ENCODE data around the gene C12orf56. TPM values are rescaled to one million over a fixed set of nuclear protein-coding genes. Genes with fewer than 3 reads are reported as not detected.
"Not testable (repeated sequence)": the region's sequence is repeated elsewhere in the genome, so short reads cannot be mapped to it uniquely, and the experiment has no call there.

Gene C12orf56
- polyA plus RNA-seq, 3 donors from 2014 or later, result not detected

- peaks cover 5 to 25% (median 16%) of the 10 kb centered on the region in 3 donors for H3K27me3 Mint-ChIP-seq (ENCODE audit: low read depth in 3 of 3)
- no peak for DNase-seq
- no peaks in the 10 kb centered on the region for H3K9me3 Mint-ChIP-seq
- no peaks in the 10 kb centered on the region for H3K36me3 Mint-ChIP-seq
- no peak overlapping the region for H3K27ac Mint-ChIP-seq
- H3K4me1 Mint-ChIP-seq, result peaks cover 15 to 24% of the 10 kb centered on the region in 2 donors
- no peak overlapping the region for H3K4me3 Mint-ChIP-seq
Observed at GRCh38 chr12:64225626-64226025, 164.9 kb downstream of the C12orf56 start.

- peak within 1 kb of the TSS; percentile 92 to 99 (median 97) for H3K4me3 Mint-ChIP-seq
- peaks cover 24 to 48% of the 10 kb centered on the region in 2 donors for H3K4me1 Mint-ChIP-seq
- no peaks in the 10 kb centered on the region for H3K36me3 Mint-ChIP-seq
- H3K27me3 Mint-ChIP-seq (ENCODE audit: low read depth in 3 of 3), result peaks cover 5 to 20% (median 9%) of the 10 kb centered on the region in 3 donors
- H3K9me3 Mint-ChIP-seq, result no peaks in the 10 kb centered on the region
- peak within 1 kb of the TSS; percentile 86 to 99 (median 98) for H3K27ac Mint-ChIP-seq
- peak; percentile 92 to 95 (median 93) for DNase-seq
Observed at GRCh38 chr12:64222009-64222765, 168.4 kb downstream of the C12orf56 start, which contains the start of gene KICS2. TSS of gene KICS2 (minus strand) at chr12:64222296. CDS start at chr12:64222237, 59 bp downstream.

GRCh38 chr12:64221651-64222008 lies 168.9 kb downstream of the C12orf56 start:
- DNase-seq, result no peak
- H3K4me1 Mint-ChIP-seq, result peaks cover 24 to 48% of the 10 kb centered on the region in 2 donors
- peak overlapping the region; percentile 86 to 99 (median 98) for H3K27ac Mint-ChIP-seq
- H3K9me3 Mint-ChIP-seq, result no peaks in the 10 kb centered on the region
- peaks cover 5 to 18% (median 8%) of the 10 kb centered on the region in 3 donors for H3K27me3 Mint-ChIP-seq (ENCODE audit: low read depth in 3 of 3)
- no peaks in the 10 kb centered on the region for H3K36me3 Mint-ChIP-seq
- peak overlapping the region; percentile 92 to 99 (median 97) for H3K4me3 Mint-ChIP-seq

DNA sequence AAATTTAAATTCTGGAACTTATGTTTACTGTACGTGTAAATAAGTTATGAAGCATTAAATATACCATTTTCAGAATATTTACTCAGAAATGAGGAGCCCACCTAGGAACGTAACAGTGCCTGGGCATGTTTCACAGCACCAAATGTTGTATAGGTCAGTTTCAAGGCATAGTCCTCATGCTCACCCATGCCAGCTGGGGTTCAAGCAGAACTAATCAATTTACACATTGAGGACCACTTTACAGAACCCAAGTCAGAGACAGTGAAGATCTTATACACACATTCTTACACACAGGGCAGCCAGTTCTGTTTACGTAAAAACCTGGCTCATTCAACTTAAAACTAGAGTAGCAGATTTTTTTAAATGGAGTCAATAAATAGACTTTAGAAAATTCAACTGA lies 170.5 kb downstream of the C12orf56 start:
- peaks cover 0 to 4% (median 0%) of the 10 kb centered on the region in 3 donors for H3K36me3 Mint-ChIP-seq
- no peak for DNase-seq
- H3K27me3 Mint-ChIP-seq (ENCODE audit: low read depth in 3 of 3), result peaks cover 5 to 20% (median 8%) of the 10 kb centered on the region in 3 donors
- peak overlapping the region in 3 of 5 donors; percentile 16 to 27 (median 22) for H3K4me3 Mint-ChIP-seq
- H3K4me1 Mint-ChIP-seq, result peaks cover 24 to 48% of the 10 kb centered on the region in 2 donors
- H3K9me3 Mint-ChIP-seq, result no peaks in the 10 kb centered on the region
- H3K27ac Mint-ChIP-seq, result no peak overlapping the region

- Mint-ChIP-seq H3K4me1 (peaks cover 24 to 48% of the 10 kb centered on the region in 2 donors), H3K4me3 (peak overlapping the region in 1 of 5 donors; percentile 36)
- DNase-seq, result no peak
Observed at GRCh38 chr12:64219145-64219544, 171.4 kb downstream of the C12orf56 start.

GRCh38 chr12:64218597-64218996 lies 172.0 kb downstream of the C12orf56 start:
- DNase-seq, result no peak
- H3K27me3 Mint-ChIP-seq (ENCODE audit: low read depth in 3 of 3), result peaks cover 5 to 18% (median 8%) of the 10 kb centered on the region in 3 donors
- H3K4me3 Mint-ChIP-seq, result peak overlapping the region; percentile 53 to 78 (median 74)
- H3K36me3 Mint-ChIP-seq, result peaks cover 5 to 9% (median 7%) of the 10 kb centered on the region in 3 donors
- no peaks in the 10 kb centered on the region for H3K9me3 Mint-ChIP-seq
- peaks cover 24 to 48% of the 10 kb centered on the region in 2 donors for H3K4me1 Mint-ChIP-seq
- H3K27ac Mint-ChIP-seq, result peak overlapping the region; percentile 12 to 93 (median 64)

More at GRCh38 chr12:64219145-64219544, 171.4 kb downstream of the C12orf56 start:
- Mint-ChIP-seq H3K9me3 (no peaks in the 10 kb centered on the region), H3K27ac (peak overlapping the region; percentile 36 to 87 (median 54)), H3K27me3 (ENCODE audit: low read depth in 3 of 3) (peaks cover 5 to 20% (median 8%) of the 10 kb centered on the region in 3 donors), H3K36me3 (peaks cover 0 to 4% (median 1%) of the 10 kb centered on the region in 3 donors)

DNA sequence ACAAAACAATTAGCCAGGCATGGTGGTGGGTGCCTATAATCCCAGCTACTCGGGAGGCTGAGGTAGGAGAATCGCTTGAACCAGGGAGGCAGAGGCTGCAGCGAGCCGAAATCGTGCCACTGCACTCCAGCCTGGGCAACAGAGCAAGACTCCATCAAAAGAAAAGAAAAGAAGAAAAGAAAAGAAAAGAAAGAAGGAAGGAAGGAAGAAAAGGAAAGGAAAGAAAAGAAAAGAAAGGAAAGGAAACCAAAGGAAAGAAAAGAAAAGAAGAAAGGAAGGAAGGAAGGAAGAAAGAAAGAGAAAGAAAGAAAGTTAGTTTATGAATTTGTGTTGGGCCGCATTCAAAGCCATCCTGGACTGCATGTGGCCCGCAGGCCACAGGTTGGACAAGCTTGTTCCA lies 172.9 kb downstream of the C12orf56 start:
- not testable (repeated sequence) for H3K9me3 Mint-ChIP-seq, H3K4me3 Mint-ChIP-seq, DNase-seq
- peaks cover 7 to 12% (median 9%) of the 10 kb centered on the region in 3 donors for H3K36me3 Mint-ChIP-seq
- H3K27ac Mint-ChIP-seq, result peak overlapping the region in 1 of 6 donors; percentile 19
- H3K27me3 Mint-ChIP-seq (ENCODE audit: low read depth in 3 of 3), result peaks cover 5 to 11% (median 8%) of the 10 kb centered on the region in 3 donors
- H3K4me1 Mint-ChIP-seq, result peaks cover 22 to 41% of the 10 kb centered on the region in 2 donors

GRCh38 chr12:64216239-64216638 lies 174.3 kb downstream of the C12orf56 start:
- H3K36me3 Mint-ChIP-seq, result peaks cover 13 to 20% (median 16%) of the 10 kb centered on the region in 3 donors
- H3K9me3 Mint-ChIP-seq, result no peaks in the 10 kb centered on the region
- H3K27ac Mint-ChIP-seq, result no peak overlapping the region
- no peak for DNase-seq
- H3K4me1 Mint-ChIP-seq, result peaks cover 14 to 30% of the 10 kb centered on the region in 2 donors
- no peak overlapping the region for H3K4me3 Mint-ChIP-seq
- peaks cover 0 to 4% (median 2%) of the 10 kb centered on the region in 3 donors for H3K27me3 Mint-ChIP-seq (ENCODE audit: low read depth in 3 of 3)

Other genes with a start within 250 kb of the C12orf56 start
- 10 to 100 TPM in 1 of 3 donors, 1 to 10 TPM in 2; 4.4 to 11.3 (median 6.4) TPM for gene KICS2, start 168.5 kb downstream of the C12orf56 start, polyA plus RNA-seq
- 10 to 100 TPM; 20.1 to 29.4 (median 23.4) TPM for gene XPOT, start 13.6 kb upstream of the C12orf56 start, polyA plus RNA-seq
- 10 to 100 TPM; 27.2 to 36.9 (median 29.2) TPM for gene TBK1, start 61.4 kb upstream of the C12orf56 start, polyA plus RNA-seq
- gene RASSF3, start 219.7 kb upstream of the C12orf56 start, polyA plus RNA-seq, result 1 to 10 TPM; 5.2 to 6.2 (median 5.5) TPM